GM20431 (cell line): Measurements from ENCODE around the gene JAGN1.
"Not testable (repeated sequence)": the region's sequence is repeated elsewhere in the genome, so short reads cannot be mapped to it uniquely, and the experiment has no call there.

Experiments used
- in situ Hi-C: fragments of 300-500 bp; cut with MseI, MboI; formaldehyde crosslinking; loops from one replicate; pipeline ENCODE4 v1.15.0; 2020; ENCODE audit warnings: low sequenced_read_pairs; ENCODE audit not compliant: unreplicated experiment

JAGN1 gene

GRCh38 chr3:9915254-9916141 lies 25.1 kb downstream of the JAGN1 start:
- in situ Hi-C loops = no loop called here

- in situ Hi-C loops = no loop called here
Measured at GRCh38 chr3:9916346-9916733, 25.9 kb downstream of the JAGN1 start.

- in situ Hi-C loops = no loop called here
Measured at GRCh38 chr3:9916734-9917680, 26.6 kb downstream of the JAGN1 start, which contains the start of gene IL17RC. Gene IL17RC (plus strand): TSS chr3:9917098. CDS start chr3:9917316, 218 bp downstream.

- in situ Hi-C loops = no loop called here
Measured at GRCh38 chr3:9917820-9918219, 27.4 kb downstream of the JAGN1 start.

GRCh38 chr3:9918261-9919038 lies 28.0 kb downstream of the JAGN1 start:
- in situ Hi-C loops = no loop called here

- in situ Hi-C loops = no loop called here
Measured at GRCh38 chr3:9928158-9928557, 37.7 kb downstream of the JAGN1 start.

- in situ Hi-C loops = no loop called here
Measured at GRCh38 chr3:9930804-9931418, 40.5 kb downstream of the JAGN1 start.

- in situ Hi-C loops = no loop called here
Measured at GRCh38 chr3:9932535-9932842, 42.1 kb downstream of the JAGN1 start.

- in situ Hi-C loops = no loop called here
Measured at GRCh38 chr3:9932843-9933560, 42.6 kb downstream of the JAGN1 start.

GRCh38 chr3:9933561-9934234 lies 43.3 kb downstream of the JAGN1 start, which contains the start of gene CRELD1:
Gene CRELD1 (plus strand): TSS chr3:9933834. CDS start chr3:9934439, 605 bp downstream.
- in situ Hi-C loops = no loop called here

GRCh38 chr3:9934235-9934621 lies 43.8 kb downstream of the JAGN1 start:
- in situ Hi-C loops = no loop called here

GRCh38 chr3:9934993-9935392 lies 44.6 kb downstream of the JAGN1 start:
- in situ Hi-C loops = no loop called here

- in situ Hi-C loops = no loop called here
Measured at GRCh38 chr3:9935966-9936510, 45.6 kb downstream of the JAGN1 start.

GRCh38 chr3:9937486-9938238 lies 47.3 kb downstream of the JAGN1 start:
- in situ Hi-C loops = no loop called here

GRCh38 chr3:9938966-9939365 lies 48.6 kb downstream of the JAGN1 start:
- in situ Hi-C loops = no loop called here

- in situ Hi-C loops = not testable (repeated sequence)
Measured at GRCh38 chr3:9939906-9940305, 49.5 kb downstream of the JAGN1 start.

- in situ Hi-C loops = no loop called here
Measured at GRCh38 chr3:9940746-9941145, 50.3 kb downstream of the JAGN1 start.

GRCh38 chr3:9942164-9942563 lies 51.8 kb downstream of the JAGN1 start:
- in situ Hi-C loops = no loop called here
